Measurements from ENCODE around the gene TMEM53.

GRCh38 chr1:44616991-44617702 is 57.1 kb downstream of the TMEM53 start:
- no peak for TF ChIP-seq CTCF (IDR thresholded peaks at IDR 0.05)
- no peak for TF ChIP-seq POLR2A (IDR thresholded peaks at IDR 0.05)
